Activated CD8-positive, alpha-beta memory T cell treated with anti-CD3 and anti-CD28 coated beads for 36 hours (primary cell): ENCODE measurements around the gene WDR70. TPM values are rescaled to one million over a fixed set of nuclear protein-coding genes. Genes with fewer than 3 reads are reported as not detected.
"Not testable (repeated sequence)": the region's sequence is repeated elsewhere in the genome, so short reads cannot be mapped to it uniquely, and the experiment has no call there.

Experiments
- CTCF ChIA-PET: fragments of 350-600 bp; sonication (Branson Sonifier 250); formaldehyde crosslinking; loops from one replicate; lab custom pipeline; 2021; ENCODE audit warnings: antibody characterized with exemption; lab: Charles Lee
- POLR2A ChIA-PET: fragments of 350-600 bp; sonication (Branson Sonifier 250); formaldehyde crosslinking; loops from one replicate; lab custom pipeline; 2021; ENCODE audit warnings: antibody characterized with exemption; lab: Charles Lee
- total RNA-seq, 2 experiments: library from RNA; stranded (reverse); gene quantifications; one replicate each; pipeline ENCODE4 v1.2.3, GENCODE V29; 2021

Gene WDR70
- total RNA-seq = 10 to 100 TPM; 35.6 to 35.7 TPM

- POLR2A ChIA-PET = interaction anchor here (0.6 to 1.4 kb wide), 6 partner anchors 8 to 1468 kb away, joined by 3 to 12 read pairs (median 4); partner anchors contain the start of gene NUP155
- CTCF ChIA-PET = interaction anchor here (0.7 to 1.6 kb wide), 6 partner anchors 9 to 212 kb away, joined by 3 to 5 read pairs (median 3); no protein-coding TSS in a partner anchor
Measured at GRCh38 chr5:37379100-37379628, at the start of gene WDR70. TSS of gene WDR70 (plus strand) at chr5:37379318. CDS start at chr5:37379368, 50 bp downstream.

GRCh38 chr5:37334754-37335153 lies 44.4 kb upstream of the WDR70 start:
- CTCF ChIA-PET = not testable (repeated sequence)
- POLR2A ChIA-PET = interaction anchor here (0.7 kb wide), 1 partner anchor 30 kb away, joined by 5 read pairs; no protein-coding TSS in a partner anchor

- CTCF ChIA-PET, POLR2A ChIA-PET: not testable (repeated sequence)
Measured at GRCh38 chr5:37342741-37343140, 36.4 kb upstream of the WDR70 start.

- ChIA-PET POLR2A (no interaction called here), CTCF (no interaction called here)
Measured at GRCh38 chr5:37355161-37355560, 24.0 kb upstream of the WDR70 start.

GRCh38 chr5:37370550-37370863 lies 8.6 kb upstream of the WDR70 start:
- ChIA-PET POLR2A (interaction anchor here (0.6 to 1.5 kb wide), 5 partner anchors 9 to 496 kb away, joined by 3 to 12 read pairs (median 3); partner anchors contain the start of gene WDR70), CTCF (interaction anchor here (1.1 kb wide), 1 partner anchor 17 kb away, joined by 3 read pairs; no protein-coding TSS in a partner anchor)

DNA sequence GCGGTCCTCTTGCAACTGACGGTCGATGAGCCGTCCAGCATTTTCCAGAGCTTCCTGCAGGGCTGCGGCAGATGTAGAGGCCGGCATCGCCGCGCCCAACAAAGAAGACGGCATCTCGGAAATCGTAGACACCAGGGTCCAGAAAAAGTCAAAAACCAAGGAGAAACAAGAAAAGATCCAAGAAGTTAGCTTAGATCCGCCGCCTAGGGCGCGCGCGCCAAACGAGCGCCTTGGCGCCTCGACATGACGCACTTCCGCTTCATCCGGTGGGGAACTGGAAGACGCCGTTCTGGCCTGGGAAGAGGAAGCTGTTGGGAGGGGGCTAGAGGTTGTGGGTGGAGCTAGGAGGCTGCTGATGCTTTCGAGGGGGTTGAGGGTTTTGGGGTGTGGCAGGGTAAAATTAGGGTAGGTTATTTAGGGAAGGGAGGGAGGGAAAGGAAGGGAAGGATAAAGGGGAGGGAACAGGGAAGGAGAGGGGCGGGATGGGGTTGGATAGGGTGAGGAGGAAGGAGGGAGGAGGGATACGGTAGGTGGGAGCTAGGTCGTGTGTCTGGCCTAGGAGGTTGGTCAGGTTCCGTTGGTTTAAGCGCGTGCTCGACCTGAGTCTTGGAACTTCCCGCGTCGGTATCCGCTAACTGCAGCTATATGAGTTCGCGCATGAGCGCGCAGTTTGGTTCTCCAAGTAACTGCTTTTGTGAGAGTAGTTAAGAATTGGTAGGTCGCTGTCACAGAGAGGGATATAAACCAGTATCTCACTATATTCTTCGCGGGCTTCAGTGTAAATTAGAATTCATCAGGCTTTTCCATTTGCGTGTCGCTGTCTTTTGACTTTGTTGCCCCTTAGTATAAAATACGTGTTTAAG lies 8.0 kb upstream of the WDR70 start, which contains the start of gene NUP155:
TSS of gene NUP155 (minus strand) at position 243 of the 863 bp plus-strand sequence. CDS start at position 114, 129 bp downstream.
- CTCF ChIA-PET = interaction anchor here (1.1 to 1.2 kb wide), 2 partner anchors 11 to 17 kb away, joined by 3 read pairs; no protein-coding TSS in a partner anchor

GRCh38 chr5:37375091-37375490 lies 4.0 kb upstream of the WDR70 start:
- POLR2A ChIA-PET = interaction anchor here (0.7 kb wide), 1 partner anchor 50 kb away, joined by 10 read pairs; no protein-coding TSS in a partner anchor
- CTCF ChIA-PET = no interaction called here

More for the DNA sequence above, 8.0 kb upstream of the WDR70 start, which contains the start of gene NUP155:
- POLR2A ChIA-PET = interaction anchor here (0.6 to 1.5 kb wide), 8 partner anchors 8 to 496 kb away, joined by 3 to 12 read pairs (median 3); partner anchors contain the start of gene WDR70

- POLR2A ChIA-PET = not testable (repeated sequence)
- CTCF ChIA-PET = interaction anchor here (1.6 kb wide), 1 partner anchor 11 kb away, joined by 5 read pairs; no protein-coding TSS in a partner anchor
Measured at GRCh38 chr5:37378066-37378465, 1.1 kb upstream of the WDR70 start.

DNA sequence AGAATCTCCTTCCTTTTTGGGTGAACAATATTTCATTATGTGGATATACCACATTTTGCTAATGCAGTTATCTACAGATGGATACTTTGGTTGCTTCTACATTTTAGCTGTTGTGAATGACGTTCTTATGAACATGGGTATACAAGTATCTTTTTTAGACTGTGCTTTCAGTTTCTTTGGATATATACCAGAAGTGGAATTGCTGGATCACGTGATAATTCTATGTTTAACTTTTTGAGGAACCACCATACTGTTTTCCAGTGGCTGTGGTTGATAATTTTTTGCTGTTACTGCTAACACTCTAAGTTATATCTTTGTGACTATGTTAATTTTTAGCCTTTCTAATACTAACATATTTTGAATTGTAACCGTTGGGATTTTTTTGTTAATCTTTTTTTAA lies 12.5 kb downstream of the WDR70 start:
- CTCF ChIA-PET = no interaction called here
- POLR2A ChIA-PET = no interaction called here

- POLR2A ChIA-PET = no interaction called here
- CTCF ChIA-PET = no interaction called here
Measured at GRCh38 chr5:37396352-37396751, 17.2 kb downstream of the WDR70 start.

DNA sequence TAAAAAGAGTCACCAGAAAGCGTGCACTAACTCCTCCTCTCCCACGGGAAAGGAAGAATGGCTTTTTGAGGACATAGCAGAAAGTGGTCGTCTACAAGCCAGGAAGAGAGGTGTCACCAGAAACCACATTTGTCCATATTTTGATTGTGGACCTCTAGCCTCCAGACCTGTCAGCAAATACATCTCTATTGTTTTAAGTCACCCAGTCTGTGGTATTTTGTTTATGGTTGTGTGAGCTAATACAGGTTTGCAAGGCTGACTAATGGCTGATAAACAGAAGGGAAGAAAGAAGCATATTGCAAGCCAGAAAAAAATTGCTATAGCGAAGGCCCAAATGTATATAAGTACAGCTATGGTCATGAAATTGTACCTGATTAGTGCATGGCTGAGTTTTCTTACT lies 21.4 kb downstream of the WDR70 start:
- CTCF ChIA-PET = no interaction called here
- POLR2A ChIA-PET = no interaction called here

DNA sequence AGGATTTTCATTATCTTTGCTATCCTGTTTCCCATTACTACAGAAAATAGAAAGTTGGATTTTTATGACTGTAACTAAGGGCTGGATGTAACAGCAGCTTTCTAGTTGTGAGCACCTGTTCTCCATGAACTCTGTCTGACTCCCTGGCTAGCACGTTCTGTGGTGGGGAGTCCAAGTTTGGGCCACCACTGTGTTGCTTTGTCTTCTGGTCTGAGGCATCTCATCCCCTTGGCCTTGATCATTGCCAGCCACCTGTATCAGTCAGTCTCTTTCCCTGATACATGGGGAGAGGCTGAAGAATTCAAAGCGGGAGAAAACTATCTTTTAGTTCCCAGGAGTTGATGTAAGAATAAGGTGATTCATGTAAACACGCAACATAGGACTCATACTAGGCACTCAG lies 33.4 kb downstream of the WDR70 start:
- ChIA-PET CTCF (interaction anchor here (0.8 to 1.4 kb wide), 8 partner anchors 9 to 780 kb away, joined by 3 to 6 read pairs (median 3); partner anchors contain the start of gene WDR70), POLR2A (no interaction called here)

DNA sequence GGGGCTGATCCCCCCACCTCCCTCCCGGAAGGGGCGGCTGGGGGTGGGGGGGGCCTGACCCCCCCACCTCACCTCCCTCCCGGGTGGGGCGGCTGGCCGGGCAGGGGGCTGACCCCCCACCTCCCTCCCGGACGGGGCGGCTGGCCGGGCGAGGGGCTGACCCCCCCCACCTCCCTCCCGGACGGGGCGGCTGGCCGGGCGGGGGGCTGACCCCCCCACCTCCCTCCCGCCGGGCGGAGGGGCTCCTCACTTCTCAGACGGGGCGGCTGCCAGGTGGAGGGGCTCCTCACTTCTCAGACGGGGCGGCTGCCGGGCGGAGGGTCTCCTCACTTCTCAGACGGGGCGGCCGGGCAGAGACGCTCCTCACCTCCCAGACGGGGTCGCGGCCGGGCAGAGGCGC lies 36.3 kb downstream of the WDR70 start:
- CTCF ChIA-PET, POLR2A ChIA-PET: not testable (repeated sequence)

GRCh38 chr5:37417347-37417746 lies 38.2 kb downstream of the WDR70 start:
- ChIA-PET CTCF (no interaction called here), POLR2A (no interaction called here)

GRCh38 chr5:37424441-37424840 lies 45.3 kb downstream of the WDR70 start:
- ChIA-PET CTCF (no interaction called here), POLR2A (no interaction called here)

DNA sequence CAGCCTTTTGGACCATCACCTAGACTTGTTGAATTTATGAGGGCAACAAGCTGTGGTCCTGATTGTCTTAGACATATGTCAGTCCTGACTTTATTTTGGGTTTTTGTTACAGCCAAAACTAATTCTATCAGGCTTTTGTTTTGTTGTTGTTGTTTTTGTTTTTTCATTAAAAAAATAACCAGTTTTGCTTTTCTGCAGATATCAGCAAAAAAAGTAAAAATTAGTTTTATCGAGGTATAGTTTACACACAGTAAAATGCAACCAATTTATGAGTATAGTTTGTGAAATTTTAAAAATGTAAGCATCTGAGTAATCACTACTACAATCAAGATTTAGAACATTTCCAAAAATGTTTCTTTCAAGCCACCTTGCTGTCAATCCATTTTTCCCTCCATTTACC lies 48.9 kb downstream of the WDR70 start:
- CTCF ChIA-PET = interaction anchor here (0.7 kb wide), 1 partner anchor 765 kb away, joined by 3 read pairs; no protein-coding TSS in a partner anchor
- POLR2A ChIA-PET = no interaction called here

GRCh38 chr5:37435261-37435660 lies 56.1 kb downstream of the WDR70 start:
- ChIA-PET CTCF (no interaction called here), POLR2A (interaction anchor here (0.5 kb wide), 1 partner anchor 64 kb away, joined by 3 read pairs; the partner anchor contains the start of gene NUP155)

DNA sequence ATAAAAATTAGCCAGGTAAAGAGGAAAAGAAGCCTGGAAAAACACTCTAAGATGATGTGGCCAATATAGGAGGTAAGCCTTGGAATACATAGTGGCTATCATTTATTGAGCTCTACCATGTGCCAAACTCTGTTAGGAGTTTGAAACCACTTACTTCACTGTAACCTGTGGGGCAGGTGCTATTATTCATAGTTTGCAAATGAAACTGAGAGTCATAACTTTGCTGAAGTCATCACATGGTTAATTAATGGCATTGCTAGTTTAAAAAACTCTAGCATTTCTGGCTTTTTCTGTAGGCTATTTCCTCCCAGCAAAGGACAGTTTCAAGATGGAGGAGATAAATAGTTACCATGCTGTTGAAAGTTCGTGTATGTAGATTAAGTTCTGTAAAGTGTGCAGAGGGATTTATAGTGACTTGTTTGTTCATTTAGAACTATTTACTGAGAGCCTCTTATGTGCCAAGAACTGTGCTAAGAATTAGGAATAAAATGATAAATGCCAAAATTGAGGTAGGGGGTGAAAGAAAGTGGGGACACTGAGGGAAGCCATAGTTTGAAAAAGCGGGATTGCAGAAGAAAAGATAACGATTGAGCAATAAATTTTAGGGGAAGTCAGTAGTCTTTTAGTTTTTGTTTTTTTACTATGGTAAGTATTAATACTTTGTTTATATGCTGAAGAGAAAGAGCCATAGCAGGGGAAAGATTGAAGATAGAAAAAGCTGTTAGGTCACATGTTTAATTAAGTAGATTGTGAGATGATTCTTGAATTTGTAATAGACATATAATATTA lies 57.2 kb downstream of the WDR70 start:
- POLR2A ChIA-PET = no interaction called here
- CTCF ChIA-PET = no interaction called here

DNA sequence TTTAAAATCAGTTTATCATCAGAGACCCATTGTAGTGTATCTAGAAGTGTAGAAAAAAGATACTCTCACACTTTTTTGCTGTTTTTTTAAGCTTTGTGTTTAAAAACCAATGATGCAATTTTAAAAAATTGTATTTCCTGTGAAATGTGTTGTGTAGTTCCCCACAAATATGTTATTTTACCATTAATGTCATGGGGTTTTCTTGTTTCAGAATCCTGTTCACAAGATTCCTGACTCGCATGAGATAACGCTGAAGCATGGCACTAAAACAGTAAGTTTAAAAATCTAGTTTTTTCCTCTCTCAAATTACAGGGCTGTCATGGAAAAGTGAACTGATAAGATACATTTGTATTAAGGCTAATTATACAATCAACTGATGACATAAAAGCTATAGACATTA lies 58.6 kb downstream of the WDR70 start:
- ChIA-PET POLR2A (no interaction called here), CTCF (no interaction called here)
